K562 (cell line): Measurements from ENCODE around the gene SLC25A10. TPM values are rescaled to one million over a fixed set of nuclear protein-coding genes. Genes with fewer than 3 reads are reported as not detected.
A peak's percentile ranks its signal among the peaks of the same experiment; 100 is the strongest.
"Not testable (repeated sequence)": the region's sequence is repeated elsewhere in the genome, so short reads cannot be mapped to it uniquely, and the experiment has no call there.

ENCODE experiments used
- ATAC-seq: fragments of 200-7000 bp; cut with Tn5 transposase; 3 replicates; pipeline ENCODE4 v1.9.1; 2020; ENCODE audit warnings: moderate library complexity
- BruUV-seq: library from RNA; stranded (reverse); fragments of 400-500 nt; replicated peaks from 2 replicates; lab custom pipeline; 2021; lab: Mats Ljungman, UMichigan
- CTCF ChIA-PET: fragments of 300-600 bp; formaldehyde crosslinking; extraction: SDS; loops from one replicate; lab custom pipeline; 2021; ENCODE audit warnings: low intra/inter-chr PET ratio; lab: Yijun Ruan, JAX
- POLR2A ChIA-PET: fragments of 300-600, 350-650 bp; sonication (Branson Sonifier 250); formaldehyde crosslinking; extraction: SDS; loops from one replicate; lab custom pipeline; 2021; ENCODE audit warnings: antibody characterized with exemption, inconsistent platforms; lab: Yijun Ruan, JAX
- DNase-seq, 4 experiments: peaks; one replicate each; pipeline versions ENCODE4 v3.0.0 to v3.0.0-alpha.2; 2011 to 2018; ENCODE audit warnings: low spot score in 3 of 4, mixed read lengths in 3 of 4; ENCODE audit errors: extremely low read depth in 1 of 4
- FAIRE-seq: peaks from 2 replicates; lab custom pipeline; 2011; peaks lifted over from hg19 to GRCh38; lab: Jason Lieb, UNC
- H2AFZ ChIP-seq: 2 replicates; pipeline ENCODE4 v1.6.0; 2011; ENCODE audit warnings: low read depth, low read length, control low read depth, inconsistent platforms
- H3K27ac ChIP-seq: fragments of 200-600 bp; 3 replicates; pipeline ENCODE4 v1.8.0; 2011; ENCODE audit warnings: low read depth, mild to moderate bottlenecking, control low read depth, inconsistent platforms, low read length, moderate library complexity, mixed read lengths; ENCODE audit errors: extremely low read depth
- H3K27me3 ChIP-seq, 2 experiments: fragments of 300-600 bp in 1 of 2; 2 replicates in 1 of 2; 3 replicates in 1 of 2; pipeline versions ENCODE4 v1.6.0 to v1.8.0; 2011; ENCODE audit warnings: inconsistent platforms in 2 of 2, low read length in 2 of 2, mild to moderate bottlenecking in 1 of 2, mixed read lengths in 1 of 2, moderate library complexity in 1 of 2; ENCODE audit not compliant: control insufficient read depth in 2 of 2, insufficient read depth in 2 of 2
- H3K36me3 ChIP-seq: fragments of 300-600 bp; 3 replicates; pipeline ENCODE4 v1.8.0; 2011; ENCODE audit warnings: mild to moderate bottlenecking, low read length, inconsistent platforms; ENCODE audit not compliant: control insufficient read depth, insufficient read depth
- H3K4me1 ChIP-seq, 2 experiments: fragments of 200-600 bp in 1 of 2; replicated peaks in 1 of 2; 2 replicates in 1 of 2; 3 replicates in 1 of 2; pipeline versions ENCODE4 v1.5.1 to v1.8.0; 2011; ENCODE audit warnings: inconsistent platforms in 2 of 2, low read length in 2 of 2, mild to moderate bottlenecking in 1 of 2, mixed read lengths in 1 of 2, moderate library complexity in 1 of 2; ENCODE audit not compliant: control insufficient read depth in 2 of 2, insufficient read depth in 2 of 2
- H3K4me2 ChIP-seq: 2 replicates; pipeline ENCODE4 v1.6.1; 2011; ENCODE audit warnings: low read length, control low read depth, inconsistent platforms, mixed read lengths; ENCODE audit not compliant: insufficient read depth
- H3K4me3 ChIP-seq: fragments of 200-600 bp; sonication (generic), shearing (Covaris generic); 2 replicates; pipeline ENCODE4 v1.5.1; 2016; ENCODE audit warnings: control low read depth, inconsistent platforms
- H3K79me2 ChIP-seq: fragments of 200-600 bp; 3 replicates; pipeline ENCODE4 v1.8.0; 2011; ENCODE audit warnings: low read length, inconsistent platforms; ENCODE audit not compliant: control insufficient read depth, insufficient read depth
- H3K9ac ChIP-seq, 2 experiments: 2 replicates each; pipeline versions ENCODE4 v1.6.0 to v1.6.1; 2011; ENCODE audit warnings: low read depth in 2 of 2, low read length in 2 of 2, control low read depth in 1 of 2, inconsistent platforms in 1 of 2, mild to moderate bottlenecking in 1 of 2, mixed read lengths in 1 of 2; ENCODE audit not compliant: insufficient read depth in 1 of 2
- H3K9me1 ChIP-seq: one replicate; pipeline ENCODE4 v1.6.0; 2011; ENCODE audit warnings: inconsistent platforms, mild to moderate bottlenecking, low read length, moderate library complexity; ENCODE audit not compliant: control insufficient read depth, insufficient read depth
- H3K9me3 ChIP-seq: replicated peaks from 2 replicates; pipeline ENCODE4 v1.5.1; 2011; ENCODE audit warnings: low read depth, low read length, inconsistent platforms; ENCODE audit not compliant: control insufficient read depth, insufficient read depth
- H4K20me1 ChIP-seq: replicated peaks from 2 replicates; pipeline ENCODE4 v1.6.1; 2011; ENCODE audit warnings: low read length, inconsistent platforms, mixed read lengths; ENCODE audit not compliant: control insufficient read depth, insufficient read depth
- FOXK2 ChIP-seq, 2 experiments: fragments of 450-650 bp; IDR thresholded peaks in 1 of 2; conservative IDR thresholded peaks in 1 of 2; 2 replicates each; pipeline ENCODE4 v1.6.1; 2016; ENCODE audit warnings: low read depth in 2 of 2, mild to moderate bottlenecking in 1 of 2
- POLR2A ChIP-seq: fragments of 450-650 bp; conservative IDR thresholded peaks from 2 replicates; pipeline ENCODE4 v1.6.1; 2016
- RAD21 ChIP-seq, 2 experiments: fragments of 250-450 bp in 1 of 2; fragments of 450-650 bp in 1 of 2; sonication (Bioruptor Pico) in 1 of 2; formaldehyde crosslinking in 1 of 2; IDR thresholded peaks in 1 of 2; conservative IDR thresholded peaks in 1 of 2; 2 replicates each; pipeline versions ENCODE4 v1.4.0 to v1.8.0; 2020 to 2022; ENCODE audit warnings: mild to moderate bottlenecking in 2 of 2, moderate library complexity in 1 of 2
- SMC3 ChIP-seq: conservative IDR thresholded peaks from 2 replicates; pipeline ENCODE4 v1.6.1; 2011; ENCODE audit warnings: low read depth, low read length, improper control_type of control experiment; ENCODE audit not compliant: insufficient read depth
- WGBS: fragments of 100-300 bp; shearing (Covaris generic); methylation state at CpG from one replicate; pipeline ENCODE4 v1.1.6; 2016; ENCODE audit warnings: low coverage, mixed read lengths; ENCODE audit not compliant: insufficient coverage; ENCODE audit errors: missing lambda C conversion rate; 5-methylcytosine and 5-hydroxymethylcytosine counted together
- in situ Hi-C: fragments of 300-500 bp; cut with MboI; formaldehyde crosslinking; loops from 4 replicates; pipeline ENCODE4 v1.15.0; 2018; ENCODE audit warnings: inconsistent platforms, mixed read lengths
- intact Hi-C: fragments of 100-400 bp; cut with micrococcal nuclease; formaldehyde crosslinking; loops from 2 replicates; pipeline ENCODE4 v1.14.2; 2022
- polyA plus RNA-seq, 8 experiments: library from polyadenylated mRNA; depleted of rRNA in 4 of 8; stranded (reverse) in 5 of 8; unstranded in 3 of 8; fragments of >200 nt; fragmentation: Nextera tagmentation in 2 of 8; fragmentation: Illumina TruSeq in 1 of 8; extraction: Ambion mirVana in 2 of 8; extraction: Trizol in 1 of 8; gene quantifications; 2 replicates each; pipeline versions ENCODE4 v1.2.1 to v1.2.3, GENCODE V29; 2011 to 2014; ENCODE audit warnings: inconsistent platforms in 1 of 8, missing spikeins in 1 of 8
- total RNA-seq, 7 experiments: library from RNA; depleted of rRNA in 6 of 7; stranded (reverse); fragments of >200 nt in 6 of 7; fragmentation: Illumina TruSeq in 2 of 7; extraction: Trizol in 2 of 7; gene quantifications; 2 replicates each; pipeline versions ENCODE4 v1.2.1 to v1.2.3, GENCODE V29; 2011 to 2021; ENCODE audit warnings: low replicate concordance in 1 of 7
- TF ChIP-seq, protein P1 (sequence below), 2 experiments: fragments of 450-650 bp; conservative IDR thresholded peaks; 2 replicates each; pipeline ENCODE4 v1.6.1; 2017; ENCODE audit warnings: mild to moderate bottlenecking in 2 of 2, moderate library complexity in 2 of 2
- TF ChIP-seq, protein P2 (sequence below), 2 experiments: fragments of 450-650 bp; formaldehyde crosslinking in 1 of 2; IDR thresholded peaks; 2 replicates each; pipeline versions ENCODE4 v1.4.0 to v1.6.1; 2014 to 2020; ENCODE audit warnings: mild to moderate bottlenecking in 2 of 2, borderline replicate concordance in 1 of 2, low read depth in 1 of 2
- TF ChIP-seq, protein P3 (sequence below): fragments of 450-650 bp; conservative IDR thresholded peaks from 2 replicates; pipeline ENCODE4 v1.6.1; 2016; ENCODE audit warnings: missing genetic modification characterization, low read depth, mild to moderate bottlenecking, control low read depth, missing compliant biosample characterization

Gene SLC25A10
- total and polyA plus RNA-seq, 9 of the 15 experiments (the other 6 are each of a cell fraction or from before 2014, with no cell fraction given), result 0.10 to 85.6 (median 34.3) TPM

DNA sequence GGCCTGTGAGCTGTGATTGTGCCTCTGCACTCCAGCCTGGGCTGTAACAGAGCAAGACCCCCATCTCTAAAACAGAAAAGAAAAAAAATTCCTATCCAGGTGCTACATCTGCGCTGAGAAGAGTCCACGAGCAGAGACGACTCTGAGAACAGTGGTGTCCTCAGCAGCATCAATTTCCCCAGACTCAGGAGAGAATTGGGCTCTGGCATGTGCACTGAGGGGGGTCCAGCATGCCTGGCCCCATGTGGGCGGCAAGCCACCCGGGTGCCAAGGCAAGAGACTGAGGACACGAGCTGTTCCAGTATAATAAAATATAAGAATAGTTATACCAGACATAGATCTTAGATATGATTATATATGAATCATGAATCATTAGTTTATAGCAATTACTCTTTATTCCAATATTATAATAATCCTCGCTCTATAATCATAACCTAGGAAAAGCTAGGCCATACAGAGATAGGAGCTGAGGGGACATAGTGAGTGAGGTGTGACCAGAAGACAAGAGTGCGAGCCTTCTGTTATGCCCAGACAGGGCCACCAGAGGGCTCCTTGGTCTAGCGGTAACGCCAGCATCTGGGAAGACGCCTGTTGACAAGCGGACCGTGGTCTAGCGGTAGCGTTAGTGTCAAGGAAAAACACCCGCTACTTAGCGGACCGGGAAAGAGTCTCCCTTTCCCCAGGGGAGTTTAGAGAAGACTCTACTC lies 36.4 kb upstream of the SLC25A10 start:
- ATAC-seq, result peak; percentile 46
- BruUV-seq, result not testable (repeated sequence)
- peak; percentile 64 to 72; a peak in 3 of 4 replicates for TF ChIP-seq FOXK2 (conservative IDR thresholded peaks at IDR 0.05 in 1 of 2, IDR thresholded peaks at IDR 0.05 in 1 of 2; ENCODE audit: low read depth in 2 of 2)
- TF ChIP-seq RAD21 (CRISPR knock-in tag; conservative IDR thresholded peaks at IDR 0.05 in 1 of 2, IDR thresholded peaks at IDR 0.05 in 1 of 2), result peak; percentile 43 to 66; a peak in 3 of 4 replicates
- TF ChIP-seq, protein P1, sequence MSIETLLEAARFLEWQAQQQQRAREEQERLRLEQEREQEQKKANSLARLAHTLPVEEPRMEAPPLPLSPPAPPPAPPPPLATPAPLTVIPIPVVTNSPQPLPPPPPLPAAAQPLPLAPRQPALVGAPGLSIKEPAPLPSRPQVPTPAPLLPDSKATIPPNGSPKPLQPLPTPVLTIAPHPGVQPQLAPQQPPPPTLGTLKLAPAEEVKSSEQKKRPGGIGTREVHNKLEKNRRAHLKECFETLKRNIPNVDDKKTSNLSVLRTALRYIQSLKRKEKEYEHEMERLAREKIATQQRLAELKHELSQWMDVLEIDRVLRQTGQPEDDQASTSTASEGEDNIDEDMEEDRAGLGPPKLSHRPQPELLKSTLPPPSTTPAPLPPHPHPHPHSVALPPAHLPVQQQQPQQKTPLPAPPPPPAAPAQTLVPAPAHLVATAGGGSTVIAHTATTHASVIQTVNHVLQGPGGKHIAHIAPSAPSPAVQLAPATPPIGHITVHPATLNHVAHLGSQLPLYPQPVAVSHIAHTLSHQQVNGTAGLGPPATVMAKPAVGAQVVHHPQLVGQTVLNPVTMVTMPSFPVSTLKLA (conservative IDR thresholded peaks at IDR 0.05), result peak; percentile 18 to 43; a peak in 1 of 4 replicates
- peak; percentile 4; the same call in 1 of the 2 replicates for TF ChIP-seq POLR2A
- TF ChIP-seq, protein P2, sequence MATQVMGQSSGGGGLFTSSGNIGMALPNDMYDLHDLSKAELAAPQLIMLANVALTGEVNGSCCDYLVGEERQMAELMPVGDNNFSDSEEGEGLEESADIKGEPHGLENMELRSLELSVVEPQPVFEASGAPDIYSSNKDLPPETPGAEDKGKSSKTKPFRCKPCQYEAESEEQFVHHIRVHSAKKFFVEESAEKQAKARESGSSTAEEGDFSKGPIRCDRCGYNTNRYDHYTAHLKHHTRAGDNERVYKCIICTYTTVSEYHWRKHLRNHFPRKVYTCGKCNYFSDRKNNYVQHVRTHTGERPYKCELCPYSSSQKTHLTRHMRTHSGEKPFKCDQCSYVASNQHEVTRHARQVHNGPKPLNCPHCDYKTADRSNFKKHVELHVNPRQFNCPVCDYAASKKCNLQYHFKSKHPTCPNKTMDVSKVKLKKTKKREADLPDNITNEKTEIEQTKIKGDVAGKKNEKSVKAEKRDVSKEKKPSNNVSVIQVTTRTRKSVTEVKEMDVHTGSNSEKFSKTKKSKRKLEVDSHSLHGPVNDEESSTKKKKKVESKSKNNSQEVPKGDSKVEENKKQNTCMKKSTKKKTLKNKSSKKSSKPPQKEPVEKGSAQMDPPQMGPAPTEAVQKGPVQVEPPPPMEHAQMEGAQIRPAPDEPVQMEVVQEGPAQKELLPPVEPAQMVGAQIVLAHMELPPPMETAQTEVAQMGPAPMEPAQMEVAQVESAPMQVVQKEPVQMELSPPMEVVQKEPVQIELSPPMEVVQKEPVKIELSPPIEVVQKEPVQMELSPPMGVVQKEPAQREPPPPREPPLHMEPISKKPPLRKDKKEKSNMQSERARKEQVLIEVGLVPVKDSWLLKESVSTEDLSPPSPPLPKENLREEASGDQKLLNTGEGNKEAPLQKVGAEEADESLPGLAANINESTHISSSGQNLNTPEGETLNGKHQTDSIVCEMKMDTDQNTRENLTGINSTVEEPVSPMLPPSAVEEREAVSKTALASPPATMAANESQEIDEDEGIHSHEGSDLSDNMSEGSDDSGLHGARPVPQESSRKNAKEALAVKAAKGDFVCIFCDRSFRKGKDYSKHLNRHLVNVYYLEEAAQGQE (IDR thresholded peaks at IDR 0.05; ENCODE audit: borderline replicate concordance), result peak; percentile 42; the same call in 1 of the 2 replicates
- TF ChIP-seq, protein P2 (CRISPR knock-in tag; IDR thresholded peaks at IDR 0.05; ENCODE audit: low read depth), result not testable (repeated sequence)
- TF ChIP-seq SMC3, result peak; percentile 34
- TF ChIP-seq, protein P3, sequence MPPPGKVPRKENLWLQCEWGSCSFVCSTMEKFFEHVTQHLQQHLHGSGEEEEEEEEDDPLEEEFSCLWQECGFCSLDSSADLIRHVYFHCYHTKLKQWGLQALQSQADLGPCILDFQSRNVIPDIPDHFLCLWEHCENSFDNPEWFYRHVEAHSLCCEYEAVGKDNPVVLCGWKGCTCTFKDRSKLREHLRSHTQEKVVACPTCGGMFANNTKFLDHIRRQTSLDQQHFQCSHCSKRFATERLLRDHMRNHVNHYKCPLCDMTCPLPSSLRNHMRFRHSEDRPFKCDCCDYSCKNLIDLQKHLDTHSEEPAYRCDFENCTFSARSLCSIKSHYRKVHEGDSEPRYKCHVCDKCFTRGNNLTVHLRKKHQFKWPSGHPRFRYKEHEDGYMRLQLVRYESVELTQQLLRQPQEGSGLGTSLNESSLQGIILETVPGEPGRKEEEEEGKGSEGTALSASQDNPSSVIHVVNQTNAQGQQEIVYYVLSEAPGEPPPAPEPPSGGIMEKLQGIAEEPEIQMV (tag), result peak; percentile 79

More for the DNA sequence above, 36.4 kb upstream of the SLC25A10 start:
- H3K9ac ChIP-seq, in situ Hi-C loops, intact Hi-C loops, H4K20me1 ChIP-seq, H3K27me3 ChIP-seq, H2AFZ ChIP-seq, H3K9me1 ChIP-seq, H3K4me3 ChIP-seq, H3K9me3 ChIP-seq, H3K4me2 ChIP-seq, CTCF ChIA-PET, H3K27ac ChIP-seq, H3K79me2 ChIP-seq: not testable (repeated sequence)
- peak; percentile 98 for FAIRE-seq
- 30% methylated on average over 17 of the region's 18 CpGs for WGBS
- peaks cover 0 to 29% of the 10 kb centered on the region in 2 experiments; a peak in 2 of 5 replicates for H3K4me1 ChIP-seq
- POLR2A ChIA-PET, result interaction anchor here (1.0 to 2.5 kb wide), 7 partner anchors 8 to 119 kb away, joined by 3 to 9 read pairs (median 5); partner anchors contain the start of genes ARL16, CCDC137, HGS and OXLD1
- H3K36me3 ChIP-seq, result peaks cover 45% of the 10 kb centered on the region; the same call in 2 of the 3 replicates
- peak in 1 of 4 experiments; percentile 50 for DNase-seq
